HepG2 (cell line): ENCODE data around the gene PLXNC1. TPM values are rescaled to one million over a fixed set of nuclear protein-coding genes. Genes with fewer than 3 reads are reported as not detected.

Source experiments
- BCL6 ChIP-seq: IDR thresholded peaks from 2 replicates; pipeline ENCODE4 v1.6.1; 2016; ENCODE audit warnings: missing genetic modification reagents, missing compliant biosample characterization
- CBX1 ChIP-seq: IDR thresholded peaks from one replicate; pipeline ENCODE4 v1.6.1; 2016; ENCODE audit warnings: antibody characterized with exemption, low read depth
- CHD2 ChIP-seq: IDR thresholded peaks from 2 replicates; pipeline ENCODE4 v1.6.1; 2011; ENCODE audit warnings: low read depth, low read length, improper control_type of control experiment
- GMEB1 ChIP-seq: sonication (generic); formaldehyde crosslinking; IDR thresholded peaks from 2 replicates; pipeline ENCODE4 v1.5.1; 2020; ENCODE audit warnings: missing genetic modification reagents, mild to moderate bottlenecking, borderline replicate concordance
- GRHL1 ChIP-seq: sonication (generic); formaldehyde crosslinking; conservative IDR thresholded peaks from 2 replicates; pipeline ENCODE4 v1.8.0; 2022; ENCODE audit warnings: missing genetic modification reagents
- HOXA3 ChIP-seq: sonication (generic); formaldehyde crosslinking; IDR thresholded peaks from 2 replicates; pipeline ENCODE4 v1.5.0; 2020; ENCODE audit warnings: missing genetic modification reagents
- KDM5B ChIP-seq: sonication (generic); formaldehyde crosslinking; IDR thresholded peaks from 2 replicates; pipeline ENCODE4 v1.4.0; 2020; ENCODE audit warnings: missing genetic modification reagents, mild to moderate bottlenecking, borderline replicate concordance
- MEIS2 ChIP-seq: sonication (generic); formaldehyde crosslinking; IDR thresholded peaks from 2 replicates; pipeline ENCODE4 v1.9.0; 2021; ENCODE audit warnings: mild to moderate bottlenecking, missing genetic modification reagents
- MLXIP ChIP-seq: sonication (generic); formaldehyde crosslinking; IDR thresholded peaks from 2 replicates; pipeline ENCODE4 v1.9.0; 2021; ENCODE audit warnings: missing genetic modification reagents, borderline replicate concordance
- NAIF1 ChIP-seq: sonication (generic); formaldehyde crosslinking; IDR thresholded peaks from 2 replicates; pipeline ENCODE4 v1.5.0; 2020; ENCODE audit warnings: mild to moderate bottlenecking, missing genetic modification reagents, borderline replicate concordance
- RXRA ChIP-seq: sonication (generic); formaldehyde crosslinking; IDR thresholded peaks from 2 replicates; pipeline ENCODE4 v1.5.1; 2020; ENCODE audit warnings: missing genetic modification reagents
- SAP130 ChIP-seq: IDR thresholded peaks from 2 replicates; pipeline ENCODE4 v1.6.1; 2016; ENCODE audit warnings: low read depth
- TEAD2 ChIP-seq: sonication (generic); formaldehyde crosslinking; IDR thresholded peaks from 2 replicates; pipeline ENCODE4 v1.9.0; 2021; ENCODE audit warnings: missing genetic modification reagents
- TEAD3 ChIP-seq: optimal IDR thresholded peaks from 2 replicates; pipeline ENCODE3; 2016; ENCODE audit warnings: borderline replicate concordance
- ZNF264 ChIP-seq: sonication (generic); formaldehyde crosslinking; IDR thresholded peaks from 2 replicates; pipeline ENCODE4 v1.4.0; 2020; ENCODE audit warnings: missing genetic modification reagents
- ZNF326 ChIP-seq: sonication (generic); formaldehyde crosslinking; IDR thresholded peaks from 2 replicates; pipeline ENCODE4 v1.4.0; 2020; ENCODE audit warnings: missing genetic modification reagents, borderline replicate concordance
- ZNF569 ChIP-seq: sonication (generic); formaldehyde crosslinking; IDR thresholded peaks from 2 replicates; pipeline ENCODE4 v1.5.0; 2020; ENCODE audit warnings: mild to moderate bottlenecking, missing genetic modification reagents, moderate library complexity, borderline replicate concordance
- ZNF773 ChIP-seq: sonication (generic); formaldehyde crosslinking; IDR thresholded peaks from 2 replicates; pipeline ENCODE4 v1.4.0; 2020; ENCODE audit warnings: missing genetic modification reagents, borderline replicate concordance
- polyA plus RNA-seq, 8 experiments: library from polyadenylated mRNA; depleted of rRNA in 3 of 8; stranded (reverse) in 7 of 8; unstranded in 1 of 8; fragments of >200 nt; fragmentation: Illumina TruSeq in 4 of 8; extraction: Trizol in 4 of 8; gene quantifications; 2 replicates each; pipeline versions ENCODE4 v1.2.1 to v1.2.3, GENCODE V29; 2011 to 2016; ENCODE audit warnings: low read depth in 4 of 8, missing spikeins in 1 of 8, mixed read lengths in 1 of 8; ENCODE audit not compliant: insufficient read depth in 1 of 8
- total RNA-seq, 5 experiments: library from RNA; depleted of rRNA; stranded (reverse); fragments of >200 nt; fragmentation: Illumina TruSeq; extraction: Trizol; gene quantifications; 2 replicates each; pipeline ENCODE4 v1.2.3, GENCODE V29; 2016; ENCODE audit warnings: low read depth in 1 of 5

PLXNC1 gene
- total and polyA plus RNA-seq, 2 of the 13 experiments (the other 11 are each of a cell fraction or from before 2014, with no cell fraction given) = 6.6 to 11.2 TPM

DNA sequence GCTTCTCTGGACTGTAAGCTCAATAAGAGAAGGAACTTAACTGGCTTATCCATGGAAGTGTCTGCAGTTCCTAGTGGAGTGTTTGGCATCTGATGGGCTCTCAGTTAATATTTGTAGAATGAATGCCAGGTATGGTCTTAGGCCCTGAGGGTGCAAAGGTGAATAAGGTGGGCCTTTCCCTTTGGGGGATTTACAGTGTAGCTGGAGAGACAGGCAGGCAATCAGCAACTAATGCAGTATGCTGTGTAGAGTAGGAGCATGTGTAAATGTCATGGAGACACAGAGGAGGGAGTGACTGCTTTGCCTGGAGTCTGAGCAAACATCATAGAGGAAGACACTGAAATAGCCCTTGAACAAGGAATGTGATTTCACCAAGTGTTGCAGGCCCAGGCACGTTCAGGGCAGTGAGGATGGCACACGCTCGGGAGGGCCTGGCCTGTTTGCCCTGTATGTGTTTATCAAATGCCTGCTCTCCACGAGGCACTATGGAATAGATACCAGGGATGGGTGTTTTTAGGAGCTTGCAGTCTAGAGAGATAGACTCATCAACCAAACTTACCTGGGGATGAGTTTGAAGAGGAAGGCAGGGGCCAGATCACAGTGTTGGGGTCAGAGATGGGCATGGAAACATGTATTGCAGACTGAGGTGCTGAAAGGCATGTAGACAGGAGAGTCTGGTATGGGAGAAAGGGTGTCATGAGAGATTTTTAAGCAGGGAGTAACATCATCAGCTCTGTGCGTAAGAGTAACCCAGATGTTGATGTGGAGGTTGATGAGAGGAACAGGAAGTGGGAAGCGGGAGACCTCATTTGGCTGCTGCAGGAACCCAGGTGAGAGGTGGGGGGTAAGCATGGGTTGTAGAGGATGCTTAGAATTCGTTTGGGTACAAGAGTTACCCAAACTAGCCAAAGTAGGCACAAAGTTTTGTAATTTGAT, 54.1 kb downstream of the PLXNC1 start (continued):
- TF ChIP-seq GMEB1 (CRISPR knock-in tag) (no peak), TEAD3 (peak; percentile 68), ZNF569 (CRISPR knock-in tag) (no peak), TEAD2 (CRISPR knock-in tag) (no peak), MLXIP (CRISPR knock-in tag) (no peak), ZNF264 (CRISPR knock-in tag) (no peak), RXRA (CRISPR knock-in tag) (0 out of 2 replicates have a peak, but pooled peaks have one; percentile 31), KDM5B (CRISPR knock-in tag) (no peak), CBX1 (no peak), ZNF326 (no peak), GRHL1 (CRISPR knock-in tag) (no peak), HOXA3 (CRISPR knock-in tag) (no peak), MEIS2 (CRISPR knock-in tag) (no peak), ZNF773 (no peak), BCL6 (CRISPR knock-in tag) (peak; percentile 33; the same call in 1 of the 2 replicates), NAIF1 (CRISPR knock-in tag) (no peak), CHD2 (no peak), SAP130 (0 out of 2 replicates have a peak, but pooled peaks have one; percentile 19)
